Frontal cortex (tissue), 4 donors: Measurements from ENCODE around the gene NFASC. TPM values are rescaled to one million over a fixed set of nuclear protein-coding genes. Genes with fewer than 3 reads are reported as not detected.

ENCODE experiments used
- DNase-seq, 2 donors: peaks; one replicate each; pipeline ENCODE4 v3.0.0; 2012; ENCODE audit warnings: low spot score in 2 of 2
- FAIRE-seq: peaks from 2 replicates; lab custom pipeline; 2012; peaks lifted over from hg19 to GRCh38; lab: Jason Lieb, UNC
- total RNA-seq: library from RNA; depleted of rRNA; stranded (reverse); fragments of >200 nt; gene quantifications from one replicate; pipeline ENCODE4 v1.2.3, GENCODE V29; 2014
- donor health status: control.
- donor health status: control.
- donor health status: control.

The NFASC gene
- total RNA-seq, 1 donor from 2014 or later = 27.3 TPM

GRCh38 chr1:204945565-204945977, 74.9 kb downstream of the NFASC start:
- FAIRE-seq = no peak
- DNase-seq = peak; percentile 16 to 62

- FAIRE-seq = no peak
- no peak for DNase-seq
These were observed 76.0 kb downstream of the NFASC start for GRCh38 chr1:204946640-204947039.

GRCh38 chr1:204947338-204947737, 76.7 kb downstream of the NFASC start:
- FAIRE-seq (no peak), DNase-seq (peak in 1 of 2 donors; percentile 40)

- FAIRE-seq (no peak), DNase-seq (no peak)
These were observed 77.1 kb downstream of the NFASC start for GRCh38 chr1:204947747-204948146.

- DNase-seq (no peak), FAIRE-seq (no peak)
These were observed 79.8 kb downstream of the NFASC start for GRCh38 chr1:204950353-204951001.

- FAIRE-seq (no peak), DNase-seq (no peak)
These were observed 88.0 kb downstream of the NFASC start for GRCh38 chr1:204958317-204959307.

GRCh38 chr1:204959374-204959773, 88.7 kb downstream of the NFASC start:
- FAIRE-seq (no peak), DNase-seq (no peak)

- FAIRE-seq = no peak
- DNase-seq = no peak
These were observed 89.2 kb downstream of the NFASC start for GRCh38 chr1:204959836-204960235.

- FAIRE-seq (no peak), DNase-seq (no peak)
These were observed 89.9 kb downstream of the NFASC start for GRCh38 chr1:204960306-204961125.

- FAIRE-seq = no peak
These were observed 91.2 kb downstream of the NFASC start for GRCh38 chr1:204961765-204962419.

GRCh38 chr1:204962742-204963632, 92.3 kb downstream of the NFASC start:
- FAIRE-seq (no peak), DNase-seq (no peak)

More at GRCh38 chr1:204961765-204962419, 91.2 kb downstream of the NFASC start:
- DNase-seq = no peak

- DNase-seq (no peak), FAIRE-seq (no peak)
These were observed 96.8 kb downstream of the NFASC start for GRCh38 chr1:204967451-204967850.

GRCh38 chr1:204968135-204968534, 97.5 kb downstream of the NFASC start:
- no peak for FAIRE-seq
- DNase-seq = no peak

- FAIRE-seq (no peak), DNase-seq (no peak)
These were observed 98.3 kb downstream of the NFASC start for GRCh38 chr1:204968951-204969350.

- DNase-seq (no peak), FAIRE-seq (no peak)
These were observed 100.3 kb downstream of the NFASC start for GRCh38 chr1:204970937-204971336.

GRCh38 chr1:204971517-204972336, 101.1 kb downstream of the NFASC start:
- no peak for DNase-seq
- FAIRE-seq = no peak

GRCh38 chr1:204972426-204972825, 101.8 kb downstream of the NFASC start:
- DNase-seq = no peak
- FAIRE-seq = no peak

- DNase-seq = no peak
- FAIRE-seq = no peak
These were observed 102.8 kb downstream of the NFASC start for GRCh38 chr1:204973449-204973848.
